H54 (cell line): ENCODE results near the gene RAB11FIP3.
"Not testable (repeated sequence)": the region's sequence is repeated elsewhere in the genome, so short reads cannot be mapped to it uniquely, and the experiment has no call there.

Experiments
- DNase-seq: peaks from one replicate; pipeline ENCODE4 v3.0.0; 2011; ENCODE audit warnings: low spot score, mixed read lengths; ENCODE audit not compliant: insufficient read length
- FAIRE-seq: peaks from 3 replicates; lab custom pipeline; 2011; peaks lifted over from hg19 to GRCh38; lab: Jason Lieb, UNC
- POLR2A ChIP-seq: IDR thresholded peaks from 2 replicates; pipeline ENCODE4 v1.6.1; 2011; ENCODE audit warnings: low read depth, mild to moderate bottlenecking, low read length

RAB11FIP3 gene

DNA sequence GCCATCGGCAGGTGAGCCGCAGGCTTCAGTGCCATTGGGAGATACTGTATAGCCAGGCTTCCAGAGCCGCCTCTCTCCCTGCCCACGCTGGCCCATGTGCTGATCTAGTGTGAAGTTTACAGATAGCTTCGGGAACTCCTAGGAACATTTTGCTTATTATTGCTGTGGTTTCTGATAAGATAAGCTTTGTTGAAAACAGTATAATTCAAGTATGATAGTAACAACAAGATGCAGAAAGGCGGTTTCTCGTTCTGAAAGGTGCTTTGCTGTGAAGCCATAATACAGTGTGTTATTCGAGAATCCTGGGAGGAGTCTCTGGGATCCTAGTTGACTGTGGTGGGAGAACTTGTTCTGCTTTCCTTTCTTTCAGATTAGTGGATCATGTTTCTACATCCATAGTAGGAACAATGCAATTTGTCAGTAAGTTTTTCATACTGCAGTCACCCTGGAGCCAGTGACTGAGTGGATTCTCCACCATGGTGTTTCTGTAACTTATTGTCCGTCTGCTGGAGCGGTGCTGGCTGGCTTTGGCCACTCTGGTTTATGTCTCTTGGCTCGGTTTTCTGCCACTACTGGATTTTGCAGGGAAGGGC, 31.5 kb downstream of the RAB11FIP3 start:
- DNase-seq, result no peak
- TF ChIP-seq POLR2A, result no peak

DNA sequence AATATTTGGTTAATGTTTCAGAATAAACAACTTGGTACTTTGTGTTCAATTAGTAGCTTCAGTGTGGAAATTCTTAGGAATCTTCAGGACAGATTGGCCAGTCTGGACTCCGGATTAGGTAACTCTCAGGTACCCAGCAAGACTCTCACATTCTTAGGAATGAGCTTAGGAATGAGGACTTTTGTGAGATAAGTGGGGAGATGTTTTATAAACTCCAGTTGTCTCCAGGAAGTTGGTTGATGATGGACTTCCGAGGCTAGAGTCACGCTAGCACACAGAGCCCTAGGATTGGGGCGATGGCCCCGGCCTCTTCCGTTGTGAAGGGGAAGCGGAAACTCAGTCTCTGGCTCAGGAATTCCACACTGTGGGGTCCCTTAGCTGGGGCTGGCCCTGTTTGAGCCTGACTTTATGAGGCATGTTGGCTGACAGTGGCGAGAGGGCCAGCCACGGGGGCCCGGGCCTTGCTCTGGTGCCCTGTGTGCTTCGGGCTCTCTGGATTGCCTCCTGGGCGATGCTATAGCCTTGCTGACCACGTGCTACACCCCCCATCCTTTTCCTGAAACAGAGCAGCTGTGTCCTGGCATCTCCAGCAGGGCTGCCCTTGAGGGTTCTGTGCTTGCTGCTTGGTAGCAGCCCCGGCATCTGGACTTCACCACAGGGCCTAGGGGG, 32.4 kb downstream of the RAB11FIP3 start:
- TF ChIP-seq POLR2A, result no peak
- no peak for FAIRE-seq
- DNase-seq, result no peak

More for the DNA sequence above, 31.5 kb downstream of the RAB11FIP3 start:
- FAIRE-seq, result no peak

DNA sequence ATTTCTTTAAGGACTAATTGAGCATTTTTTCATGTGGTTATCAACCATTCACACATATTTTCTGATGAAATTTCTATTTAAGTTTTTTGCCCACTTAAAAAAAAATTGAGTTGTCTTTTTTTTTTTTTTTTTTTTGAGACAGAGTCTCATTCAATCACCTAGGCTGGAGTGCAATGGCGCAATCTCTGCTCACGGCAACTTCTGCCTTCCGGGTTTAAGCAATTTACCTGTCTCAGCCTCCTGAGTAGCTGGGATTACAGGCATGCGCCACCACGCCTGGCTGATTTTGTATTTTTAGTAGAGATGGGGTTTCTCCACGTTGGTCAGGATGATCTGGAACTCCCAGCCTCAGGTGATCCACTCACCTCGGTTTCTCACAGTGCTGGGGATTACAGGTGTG, 34.3 kb downstream of the RAB11FIP3 start:
- no peak for DNase-seq
- TF ChIP-seq POLR2A, result no peak
- FAIRE-seq, result no peak

DNA sequence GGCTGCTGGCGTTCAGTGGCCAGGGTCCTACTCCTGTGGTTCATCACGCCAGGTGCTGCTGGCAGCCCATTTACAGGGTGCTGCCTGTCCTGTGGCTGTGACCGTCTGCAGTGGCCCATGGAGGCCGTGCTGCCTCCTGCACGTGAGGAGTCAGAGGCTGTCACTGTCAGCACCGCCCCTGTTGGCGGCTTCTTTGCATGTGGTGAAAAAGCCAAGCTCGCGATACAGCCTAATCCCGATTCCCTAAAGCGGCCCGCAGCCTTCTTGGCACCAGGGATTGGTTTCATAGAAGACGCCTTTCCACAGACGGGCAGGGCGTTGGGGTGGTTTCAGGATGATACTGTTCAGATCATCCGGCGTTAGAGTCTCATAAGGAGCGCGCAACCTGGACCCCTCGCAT, 35.3 kb downstream of the RAB11FIP3 start:
- DNase-seq (no peak), FAIRE-seq (no peak)
- TF ChIP-seq POLR2A, result no peak

DNA sequence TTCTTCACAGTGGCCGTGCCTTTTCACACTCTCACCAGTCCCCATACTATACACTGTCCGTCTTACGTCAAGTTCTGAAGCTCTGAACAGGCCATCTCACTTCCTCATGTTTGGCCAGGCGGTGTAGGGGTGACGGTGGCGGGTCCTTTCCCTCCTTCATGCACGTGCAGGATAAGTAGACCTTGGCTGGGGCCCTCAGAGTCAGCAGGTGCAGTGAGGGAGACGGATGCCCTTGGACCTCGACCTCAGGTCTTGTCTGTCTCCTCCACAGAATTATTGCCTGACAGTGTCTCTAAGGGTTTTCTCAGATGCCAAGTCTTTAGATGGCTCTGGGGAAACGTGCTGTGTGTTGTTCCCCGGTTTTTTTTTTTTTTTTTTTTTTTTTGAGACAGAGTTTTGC, 37.6 kb downstream of the RAB11FIP3 start:
- DNase-seq (no peak), FAIRE-seq (no peak)
- no peak for TF ChIP-seq POLR2A

DNA sequence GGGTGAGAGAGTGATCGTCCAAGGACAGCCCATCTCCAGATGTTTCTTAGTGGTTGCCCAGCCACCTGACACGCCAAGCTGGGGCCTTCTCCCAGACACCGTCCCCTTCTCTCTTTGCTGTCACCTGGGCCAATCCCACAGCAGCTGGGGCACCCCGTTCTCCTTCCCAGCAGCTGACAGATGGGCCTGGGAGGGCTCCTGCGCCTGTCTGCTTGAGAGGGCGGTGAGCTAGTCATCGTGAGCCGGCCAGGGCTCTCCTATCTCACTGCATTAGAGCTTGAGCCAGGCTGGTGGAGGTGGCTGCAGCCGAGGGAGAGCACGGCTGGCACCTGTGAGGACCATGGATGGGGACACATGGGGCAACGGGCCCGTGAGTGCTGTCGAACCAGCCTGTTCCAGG, 41.2 kb downstream of the RAB11FIP3 start:
- FAIRE-seq (no peak), DNase-seq (no peak)
- TF ChIP-seq POLR2A, result no peak

DNA sequence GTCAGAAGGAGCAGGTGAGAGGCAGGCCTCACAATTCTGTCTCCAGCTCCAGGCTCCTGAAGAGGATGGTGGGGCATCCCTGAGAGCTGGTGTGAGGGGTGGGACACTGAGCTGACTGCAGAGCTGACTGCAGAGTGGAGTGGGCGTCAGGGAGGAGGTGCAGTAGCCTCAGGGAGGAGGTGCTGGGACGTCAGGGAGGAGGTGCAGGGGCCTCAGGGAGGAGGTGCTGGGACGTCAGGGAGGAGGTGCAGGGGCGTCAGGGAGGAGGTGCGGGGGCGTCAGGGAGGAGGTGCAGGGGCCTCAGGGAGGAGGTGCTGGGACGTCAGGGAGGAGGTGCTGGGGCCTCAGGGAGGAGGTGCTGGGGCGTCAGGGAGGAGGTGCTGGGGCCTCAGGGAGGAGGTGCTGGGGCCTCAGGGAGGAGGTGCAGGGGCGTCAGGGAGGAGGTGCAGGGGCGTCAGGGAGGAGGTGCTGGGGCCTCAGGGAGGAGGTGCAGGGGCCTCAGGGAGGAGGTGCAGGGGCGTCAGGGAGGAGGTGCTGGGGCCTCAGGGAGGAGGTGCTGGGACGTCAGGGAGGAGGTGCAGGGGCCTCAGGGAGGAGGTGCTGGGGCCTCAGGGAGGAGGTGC, 41.9 kb downstream of the RAB11FIP3 start:
- FAIRE-seq, DNase-seq: not testable (repeated sequence)

GRCh38 chr16:468068-468821, 42.8 kb downstream of the RAB11FIP3 start:
- FAIRE-seq (no peak), DNase-seq (no peak)
- no peak for TF ChIP-seq POLR2A

DNA sequence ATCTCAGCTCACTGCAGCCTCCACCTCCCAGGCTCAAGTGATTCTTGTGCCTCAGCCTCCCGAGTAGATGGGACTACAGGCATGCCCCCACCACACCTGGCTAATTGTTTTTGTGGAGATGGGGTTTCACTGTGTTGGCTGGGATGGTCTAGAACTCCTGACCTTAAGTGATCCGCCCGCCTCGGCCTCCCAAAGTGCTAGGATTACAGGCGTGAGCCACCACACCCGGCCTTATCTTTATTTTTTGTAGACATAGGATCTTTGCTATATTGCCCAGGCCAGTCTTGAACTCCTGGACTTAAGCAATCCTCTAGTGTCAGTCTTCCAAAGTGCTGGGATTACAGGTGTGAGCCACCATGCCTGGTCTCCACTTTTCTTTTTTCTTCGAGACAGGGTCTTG, 44.0 kb downstream of the RAB11FIP3 start:
- not testable (repeated sequence) for FAIRE-seq, DNase-seq

DNA sequence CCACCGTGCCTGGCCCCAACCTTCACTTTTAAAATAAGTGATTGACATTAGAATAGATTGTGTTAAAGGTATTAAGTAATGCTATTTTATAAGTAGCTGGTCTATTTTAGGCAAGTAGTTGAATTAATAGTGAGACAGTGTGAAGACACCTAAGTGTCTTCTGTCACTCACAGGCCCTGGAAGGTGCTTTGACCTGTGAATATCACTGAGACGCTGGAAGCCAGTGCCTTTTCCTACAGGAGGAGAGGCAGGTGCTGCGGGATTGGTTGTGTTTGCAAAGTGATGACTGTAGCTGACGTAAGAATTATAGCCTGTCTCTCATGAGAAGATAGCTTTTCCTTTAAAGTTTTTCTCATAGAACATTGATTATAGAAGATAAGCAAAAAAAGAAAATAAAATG, 45.0 kb downstream of the RAB11FIP3 start:
- TF ChIP-seq POLR2A, result no peak
- FAIRE-seq, result no peak
- DNase-seq, result no peak

- FAIRE-seq (peak; percentile 77), DNase-seq (peak; percentile 95)
- 0 out of 2 replicates have a peak, but pooled peaks have one; percentile 20 for TF ChIP-seq POLR2A
These were observed 46.1 kb downstream of the RAB11FIP3 start for GRCh38 chr16:471353-472198.

DNA sequence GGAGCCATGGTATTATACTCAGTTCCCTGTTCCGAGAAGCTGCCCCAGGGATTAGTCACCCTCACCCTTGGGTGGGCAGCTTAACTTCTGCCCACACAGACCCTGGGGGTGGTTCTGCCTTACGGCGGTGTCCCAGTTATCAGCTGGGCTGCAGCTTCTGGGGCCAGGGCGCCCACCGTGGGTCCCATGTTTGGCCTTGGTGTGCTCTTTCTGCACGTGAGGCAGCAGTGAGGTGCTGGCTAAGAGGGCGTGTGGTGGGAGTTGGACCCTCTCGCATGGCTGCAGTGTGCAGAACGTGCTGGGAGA, 46.7 kb downstream of the RAB11FIP3 start:
- no peak for TF ChIP-seq POLR2A
- no peak for DNase-seq
- no peak for FAIRE-seq

GRCh38 chr16:473046-474043, 47.9 kb downstream of the RAB11FIP3 start:
- FAIRE-seq (no peak), DNase-seq (no peak)
- no peak for TF ChIP-seq POLR2A
